Skeletal muscle tissue (tissue), 4 donors: ENCODE results near the gene NUDT21. TPM values are rescaled to one million over a fixed set of nuclear protein-coding genes. Genes with fewer than 3 reads are reported as not detected.
"Not testable (repeated sequence)": the region's sequence is repeated elsewhere in the genome, so short reads cannot be mapped to it uniquely, and the experiment has no call there.

Experiments
- H3K27ac ChIP-seq: one replicate; pipeline ENCODE4 v1.7.0; 2013; ENCODE audit warnings: mild to moderate bottlenecking, low read depth, low read length, inconsistent platforms
- H3K27me3 ChIP-seq, 3 donors: one replicate each; pipeline ENCODE4 v1.7.0; 2013; ENCODE audit warnings: low read length in 3 of 3; ENCODE audit not compliant: control insufficient read depth in 3 of 3, insufficient read depth in 3 of 3
- H3K36me3 ChIP-seq, 3 donors: one replicate each; pipeline ENCODE4 v1.7.0; 2013; ENCODE audit warnings: low read length in 3 of 3; ENCODE audit not compliant: control insufficient read depth in 3 of 3, insufficient read depth in 3 of 3
- H3K4me1 ChIP-seq, 3 donors: one replicate each; pipeline ENCODE4 v1.7.0; 2013; ENCODE audit warnings: low read length in 3 of 3, mild to moderate bottlenecking in 3 of 3; ENCODE audit not compliant: control insufficient read depth in 3 of 3, insufficient read depth in 3 of 3
- H3K4me3 ChIP-seq, 3 donors: one replicate each; pipeline ENCODE4 v1.7.0; 2013; ENCODE audit warnings: low read length in 3 of 3
- H3K9ac ChIP-seq, 3 donors: one replicate each; pipeline ENCODE4 v1.7.0; 2013; ENCODE audit warnings: low read length in 3 of 3, mild to moderate bottlenecking in 3 of 3, moderate library complexity in 2 of 3, low read depth in 1 of 3
- H3K9me3 ChIP-seq, 3 donors: one replicate each; pipeline ENCODE4 v1.7.0; 2013; ENCODE audit warnings: low read length in 3 of 3; ENCODE audit not compliant: control insufficient read depth in 3 of 3
- total RNA-seq: library from RNA; depleted of rRNA; stranded (reverse); fragments of >200 nt; gene quantifications from one replicate; pipeline ENCODE4 v1.2.3, GENCODE V29; 2014
- donor health status: Osteomylitis.

NUDT21 gene
- total RNA-seq, 1 donor from 2014 or later: 54.8 TPM

DNA sequence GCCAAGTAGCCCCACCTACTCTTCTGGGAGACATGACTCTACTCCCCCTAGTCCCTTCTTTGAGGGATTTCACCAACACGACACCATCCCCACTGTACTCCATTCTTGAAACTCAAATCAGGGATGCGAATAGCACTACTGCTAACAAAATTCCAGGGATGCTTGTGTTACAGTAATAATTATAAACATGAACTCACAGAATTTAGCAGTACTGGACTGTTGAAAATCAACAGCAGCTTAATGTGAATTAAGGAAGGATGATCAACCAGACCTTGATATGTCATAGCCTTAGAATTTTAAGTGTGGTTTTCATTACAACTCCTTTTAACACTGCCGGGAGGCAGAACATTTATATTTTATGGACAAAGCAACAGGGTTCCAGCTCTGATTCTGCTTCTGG is 63.7 kb downstream of the NUDT21 start:
- Histone ChIP-seq H3K36me3 (peaks cover 37 to 53% (median 45%) of the 10 kb centered on the region in 3 donors), H3K9ac (no peak overlapping the region), H3K27me3 (no peaks in the 10 kb centered on the region), H3K4me3 (no peak overlapping the region), H3K4me1 (peaks cover 0 to 4% (median 0%) of the 10 kb centered on the region in 3 donors), H3K27ac (no peak overlapping the region), H3K9me3 (no peaks in the 10 kb centered on the region)

GRCh38 chr16:56384074-56384721 is 66.9 kb downstream of the NUDT21 start:
- no peak overlapping the region for H3K27ac ChIP-seq
- H3K36me3 ChIP-seq: peaks cover 46 to 73% (median 57%) of the 10 kb centered on the region in 3 donors
- peaks cover 0 to 4% (median 4%) of the 10 kb centered on the region in 3 donors for H3K9me3 ChIP-seq
- no peak overlapping the region for H3K4me3 ChIP-seq
- H3K9ac ChIP-seq: no peak overlapping the region
- H3K4me1 ChIP-seq: no peaks in the 10 kb centered on the region
- H3K27me3 ChIP-seq: no peaks in the 10 kb centered on the region

DNA sequence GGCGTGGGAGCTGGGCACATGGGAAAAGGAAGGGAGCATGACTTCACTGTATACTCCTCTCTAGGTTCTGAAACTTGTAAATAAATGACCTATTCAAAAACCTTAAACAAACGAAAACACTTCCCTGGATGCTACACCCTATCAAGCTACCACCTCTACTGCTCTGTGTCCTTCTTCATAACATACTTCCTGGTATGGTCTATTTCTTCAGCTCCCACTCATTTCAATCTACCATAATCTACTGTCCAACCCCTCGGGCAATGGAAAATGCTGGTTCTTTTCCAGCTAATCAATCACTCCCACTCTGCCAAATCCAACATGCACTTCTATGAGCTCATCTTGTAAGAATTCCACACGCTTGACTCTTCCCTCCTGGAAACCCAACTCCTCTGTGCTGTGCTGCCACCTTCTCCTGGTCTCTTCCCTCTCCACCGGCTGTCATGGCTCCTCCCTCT is 68.2 kb downstream of the NUDT21 start:
- no peaks in the 10 kb centered on the region for H3K4me1 ChIP-seq
- peaks cover 42 to 63% (median 53%) of the 10 kb centered on the region in 3 donors for H3K36me3 ChIP-seq
- no peak overlapping the region for H3K27ac ChIP-seq
- H3K27me3 ChIP-seq: no peaks in the 10 kb centered on the region
- peaks cover 0 to 4% (median 4%) of the 10 kb centered on the region in 3 donors for H3K9me3 ChIP-seq
- no peak overlapping the region for H3K9ac ChIP-seq
- H3K4me3 ChIP-seq: no peak overlapping the region

DNA sequence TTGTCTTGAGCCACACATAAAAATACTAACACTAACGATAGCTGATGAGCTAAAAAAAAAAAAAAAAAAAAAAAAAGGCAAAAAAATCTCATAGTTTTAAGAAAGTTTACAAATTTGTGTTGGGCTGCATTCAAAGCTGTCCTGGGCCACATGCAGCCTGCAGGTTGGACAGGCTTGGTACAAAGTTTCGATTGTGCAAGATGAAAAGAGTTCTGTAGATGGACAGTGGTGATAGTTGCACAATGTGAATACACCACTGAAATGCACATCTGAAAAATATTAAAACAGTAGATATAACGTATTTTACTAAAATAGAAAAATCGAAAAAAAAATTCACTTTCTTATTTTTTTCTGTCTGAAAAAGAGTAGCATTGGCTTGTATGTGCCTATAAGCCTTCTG is 68.7 kb downstream of the NUDT21 start:
- Histone ChIP-seq H3K36me3 (peaks cover 38 to 58% (median 49%) of the 10 kb centered on the region in 3 donors), H3K4me1 (no peaks in the 10 kb centered on the region), H3K9ac (no peak overlapping the region), H3K27ac (no peak overlapping the region), H3K9me3 (peaks cover 0 to 4% (median 4%) of the 10 kb centered on the region in 3 donors), H3K27me3 (no peaks in the 10 kb centered on the region), H3K4me3 (no peak overlapping the region)

GRCh38 chr16:56380778-56381485 is 70.2 kb downstream of the NUDT21 start:
- not testable (repeated sequence) for H3K4me3 ChIP-seq, H3K27me3 ChIP-seq, H3K27ac ChIP-seq, H3K9me3 ChIP-seq, H3K4me1 ChIP-seq, H3K9ac ChIP-seq
- peaks cover 33 to 54% (median 45%) of the 10 kb centered on the region in 3 donors for H3K36me3 ChIP-seq

Other genes starting within 250 kb of the NUDT21 start
- gene AMFR, start 25.8 kb downstream of the NUDT21 start, total RNA-seq: 130 TPM
- 21.4 TPM for gene OGFOD1, start 222 bp upstream of the NUDT21 start, total RNA-seq
- 86.1 TPM for gene BBS2, start 68.7 kb upstream of the NUDT21 start, total RNA-seq
- not detected for gene MT4, start 113.7 kb upstream of the NUDT21 start, total RNA-seq
- 1.0 TPM for gene MT3, start 138.2 kb upstream of the NUDT21 start, total RNA-seq
- 2.1 TPM for gene MT2A, start 157.3 kb upstream of the NUDT21 start, total RNA-seq
- gene MT1E, start 174.4 kb upstream of the NUDT21 start, total RNA-seq: 18.8 TPM
- gene MT1M, start 181.3 kb upstream of the NUDT21 start, total RNA-seq: 2.1 TPM
- not detected for gene MT1A, start 187.3 kb upstream of the NUDT21 start, total RNA-seq
- gene MT1B, start 200.6 kb upstream of the NUDT21 start, total RNA-seq: not detected
- gene MT1F, start 206.6 kb upstream of the NUDT21 start, total RNA-seq: not detected
- gene MT1G, start 216.7 kb upstream of the NUDT21 start, total RNA-seq: not detected
- gene MT1H, start 218.5 kb upstream of the NUDT21 start, total RNA-seq: not detected
- gene MT1X, start 231.1 kb upstream of the NUDT21 start, total RNA-seq: 11.5 TPM